Skeletal muscle satellite cell (primary cell): ENCODE data around the gene SP5.
A peak's percentile ranks its signal among the peaks of the same experiment; 100 is the strongest.
"Not testable (repeated sequence)": the region's sequence is repeated elsewhere in the genome, so short reads cannot be mapped to it uniquely, and the experiment has no call there.

Source experiments
- H3K27me3 ChIP-seq: 2 replicates; pipeline ENCODE4 v1.7.0; 2013; ENCODE audit warnings: low read length; ENCODE audit not compliant: control insufficient read depth, insufficient read depth
- H3K36me3 ChIP-seq: 2 replicates; pipeline ENCODE4 v1.7.0; 2013; ENCODE audit warnings: mild to moderate bottlenecking, control low read depth, low read length; ENCODE audit not compliant: insufficient read depth
- H3K4me1 ChIP-seq: 2 replicates; pipeline ENCODE4 v1.7.0; 2013; ENCODE audit warnings: low read length; ENCODE audit not compliant: control insufficient read depth, insufficient read depth
- H3K4me2 ChIP-seq: 2 replicates; pipeline ENCODE4 v1.7.0; 2013; ENCODE audit warnings: mild to moderate bottlenecking, low read length
- H3K4me3 ChIP-seq: 2 replicates; pipeline ENCODE4 v1.7.0; 2013; ENCODE audit warnings: low read length
- H3K9ac ChIP-seq: 2 replicates; pipeline ENCODE4 v1.7.0; 2013; ENCODE audit warnings: mild to moderate bottlenecking, low read depth, low read length, moderate library complexity
- H3K9me3 ChIP-seq: replicated peaks from 2 replicates; pipeline ENCODE4 v1.7.0; 2013; ENCODE audit warnings: mild to moderate bottlenecking, control low read depth, low read length

SP5 gene

DNA sequence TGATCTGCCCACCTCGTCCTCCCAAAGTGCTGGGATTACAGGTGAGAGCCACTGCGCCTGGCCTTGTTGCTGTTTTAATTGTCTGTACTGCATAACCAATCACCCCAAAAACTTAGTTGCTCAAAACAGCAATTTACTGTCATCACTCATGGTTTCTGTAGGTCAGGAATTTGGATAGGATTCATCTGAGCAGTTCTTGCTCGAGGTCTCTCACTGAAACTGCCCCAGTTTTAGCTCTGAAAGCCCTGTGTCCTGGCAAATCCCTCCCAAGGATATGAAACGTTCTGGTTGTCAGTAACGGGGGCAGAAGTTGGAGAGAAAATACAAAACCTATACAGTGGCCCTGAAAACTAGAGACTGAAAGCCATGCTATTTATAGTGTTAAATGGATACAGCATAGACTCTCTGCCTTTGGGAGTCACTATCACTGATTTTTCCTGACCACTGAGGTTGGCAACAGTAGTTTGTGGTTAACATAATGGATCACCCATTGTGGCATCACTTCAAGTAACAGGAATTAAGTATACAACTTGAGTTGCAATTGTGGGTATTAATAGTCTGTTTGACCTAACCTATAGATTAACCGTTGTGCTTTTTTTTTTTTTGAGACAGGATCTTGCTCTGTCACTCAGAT lies 27.9 kb downstream of the SP5 start:
- H3K9me3 ChIP-seq: no peaks in the 10 kb centered on the region

DNA sequence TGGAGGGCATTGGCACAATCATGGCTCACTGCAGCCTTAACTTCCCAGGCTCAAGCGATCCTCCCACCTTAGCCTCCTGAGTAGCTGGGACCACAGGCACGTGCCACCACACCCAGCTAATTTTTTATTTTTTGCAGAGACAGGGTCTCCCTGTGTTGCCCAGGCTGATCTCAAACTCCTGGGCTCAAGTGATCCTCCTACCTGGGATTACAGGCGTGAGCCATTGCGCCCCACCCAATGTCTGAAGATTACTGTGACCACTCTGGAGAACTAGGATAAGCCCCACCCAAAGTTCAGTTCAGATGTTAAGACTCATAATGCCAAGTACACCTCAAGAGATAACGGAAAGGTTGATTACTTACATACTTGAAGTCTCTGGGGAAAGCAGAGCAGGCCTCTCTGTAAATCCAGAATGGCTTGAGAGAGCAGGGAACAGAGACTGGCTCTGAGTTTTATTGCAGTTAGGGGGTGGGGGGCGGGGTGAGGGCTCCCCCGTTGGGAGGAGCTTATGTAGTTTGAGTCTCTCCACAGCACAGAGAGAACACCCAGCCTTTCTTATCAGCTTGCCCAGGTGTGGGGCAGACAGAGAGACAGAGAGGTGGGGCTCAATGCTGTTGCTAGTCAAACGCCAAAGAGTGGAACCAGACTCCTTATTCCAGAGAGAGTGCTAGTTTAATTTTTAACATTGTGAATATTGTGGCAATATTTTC lies 28.5 kb downstream of the SP5 start:
- H3K36me3 ChIP-seq: no peaks in the 10 kb centered on the region
- H3K9me3 ChIP-seq: no peaks in the 10 kb centered on the region
- H3K4me1 ChIP-seq: peaks cover 15% of the 10 kb centered on the region
- no peak overlapping the region for H3K4me2 ChIP-seq
- H3K9ac ChIP-seq: no peak overlapping the region
- H3K4me3 ChIP-seq: no peak overlapping the region
- no peaks in the 10 kb centered on the region for H3K27me3 ChIP-seq

More for the DNA sequence above, 27.9 kb downstream of the SP5 start:
- no peak overlapping the region for H3K4me2 ChIP-seq
- no peak overlapping the region for H3K4me3 ChIP-seq
- H3K36me3 ChIP-seq: no peaks in the 10 kb centered on the region
- no peak overlapping the region for H3K9ac ChIP-seq
- H3K27me3 ChIP-seq: no peaks in the 10 kb centered on the region
- H3K4me1 ChIP-seq: peaks cover 22% of the 10 kb centered on the region

DNA sequence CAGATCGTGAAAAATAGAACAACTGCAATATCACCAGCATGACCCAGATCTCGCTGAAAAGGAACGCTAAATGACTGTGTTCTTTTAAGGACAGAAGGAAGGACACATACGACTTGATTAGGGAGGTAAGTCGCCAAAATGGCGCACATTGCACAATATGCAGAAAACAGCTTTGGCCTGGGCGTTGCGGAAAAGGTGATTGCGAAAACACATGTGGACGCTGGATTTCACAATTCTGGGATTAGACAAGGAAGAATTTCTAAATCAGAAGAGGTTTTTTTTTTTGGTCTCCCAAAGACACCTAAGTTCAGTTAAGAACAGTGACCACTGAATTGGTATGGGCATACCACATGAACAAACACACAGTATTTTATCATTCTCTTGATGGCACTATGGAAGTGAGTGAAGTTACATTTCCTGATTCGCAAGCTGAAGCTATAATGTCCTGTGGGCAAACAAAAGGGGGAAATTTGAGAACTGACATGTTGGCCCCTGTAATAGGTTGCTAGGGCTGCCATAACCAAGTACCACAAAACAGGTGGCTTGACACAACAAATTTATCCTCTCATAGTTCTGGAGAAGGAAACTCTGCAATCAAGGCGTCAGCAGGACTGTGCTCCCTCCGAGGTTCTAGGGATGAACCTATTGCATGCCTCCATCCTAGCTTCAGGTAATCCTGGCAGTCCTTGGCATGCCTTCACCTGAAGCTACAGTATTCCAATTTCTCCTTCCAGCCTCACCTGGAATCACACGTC lies 29.3 kb downstream of the SP5 start:
- Histone ChIP-seq H3K9ac (no peak overlapping the region), H3K27me3 (no peaks in the 10 kb centered on the region), H3K9me3 (no peaks in the 10 kb centered on the region), H3K36me3 (no peaks in the 10 kb centered on the region), H3K4me2 (no peak overlapping the region), H3K4me1 (peaks cover 10% of the 10 kb centered on the region), H3K4me3 (no peak overlapping the region)

DNA sequence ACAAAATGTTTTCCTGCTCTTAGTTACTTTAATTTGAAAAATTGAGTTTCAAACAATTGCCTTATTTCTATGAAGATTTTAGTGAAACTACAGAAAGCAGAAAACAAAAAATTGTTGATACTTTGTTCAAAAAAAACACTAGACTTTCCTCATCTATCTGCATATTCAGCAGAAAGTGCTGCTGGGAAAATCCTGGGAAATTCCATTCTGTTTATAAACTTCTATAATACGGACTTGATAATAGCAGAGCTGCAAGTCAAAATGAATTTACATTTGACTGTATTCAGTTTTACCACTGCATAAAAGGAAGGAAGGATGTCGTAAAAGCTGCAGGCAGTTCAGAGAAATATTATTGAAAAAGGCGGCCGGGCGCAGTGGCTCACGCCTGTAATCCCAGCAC lies 30.2 kb downstream of the SP5 start:
- peaks cover 4% of the 10 kb centered on the region for H3K27me3 ChIP-seq
- no peak overlapping the region for H3K9ac ChIP-seq
- no peaks in the 10 kb centered on the region for H3K9me3 ChIP-seq
- H3K4me1 ChIP-seq: peaks cover 5% of the 10 kb centered on the region
- no peak overlapping the region for H3K4me3 ChIP-seq
- no peak overlapping the region for H3K4me2 ChIP-seq
- H3K36me3 ChIP-seq: no peaks in the 10 kb centered on the region

DNA sequence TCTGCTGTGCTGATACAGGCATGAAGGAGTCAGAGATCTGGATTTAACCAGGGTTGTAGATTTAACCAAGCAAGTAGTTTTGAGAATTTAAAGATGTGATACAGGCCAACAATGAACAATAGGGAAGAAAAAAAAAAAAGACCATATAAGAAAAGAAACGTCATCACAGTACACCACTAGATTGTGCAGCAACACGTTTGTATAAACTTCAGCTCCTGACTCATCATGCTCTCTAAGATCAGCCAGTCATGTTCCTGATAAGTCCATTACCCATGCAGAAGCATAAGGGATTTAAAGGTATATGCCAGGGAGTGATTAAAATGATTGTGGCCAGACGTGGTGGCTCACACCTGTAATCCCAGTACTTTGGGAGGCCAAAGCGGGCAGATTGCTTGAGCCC lies 32.8 kb downstream of the SP5 start:
- H3K4me3 ChIP-seq: no peak overlapping the region
- peak overlapping the region; percentile 49 for H3K9ac ChIP-seq
- H3K4me2 ChIP-seq: peak overlapping the region; percentile 54
- H3K9me3 ChIP-seq: no peaks in the 10 kb centered on the region
- H3K36me3 ChIP-seq: no peaks in the 10 kb centered on the region
- H3K27me3 ChIP-seq: peaks cover 5% of the 10 kb centered on the region
- H3K4me1 ChIP-seq: peaks cover 5% of the 10 kb centered on the region

DNA sequence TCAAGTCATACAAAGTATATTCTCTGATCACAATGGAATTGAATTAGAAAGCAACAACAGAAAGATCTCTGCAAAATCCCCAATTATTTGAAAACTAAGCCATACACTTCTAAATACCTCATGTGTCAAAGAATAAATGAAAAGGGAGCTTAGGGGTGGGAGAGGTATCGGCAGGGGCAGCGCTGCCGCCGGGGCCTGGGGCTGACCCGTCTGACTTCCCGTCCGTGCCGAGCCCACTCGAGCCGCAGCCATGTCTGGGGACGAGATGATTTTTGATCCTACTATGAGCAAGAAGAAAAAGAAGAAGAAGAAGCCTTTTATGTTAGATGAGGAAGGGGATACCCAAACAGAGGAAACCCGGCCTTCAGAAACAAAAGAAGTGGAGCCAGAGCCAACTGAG lies 36.4 kb downstream of the SP5 start:
- H3K27me3 ChIP-seq, H3K4me1 ChIP-seq, H3K9me3 ChIP-seq, H3K4me2 ChIP-seq, H3K4me3 ChIP-seq, H3K36me3 ChIP-seq, H3K9ac ChIP-seq: not testable (repeated sequence)

DNA sequence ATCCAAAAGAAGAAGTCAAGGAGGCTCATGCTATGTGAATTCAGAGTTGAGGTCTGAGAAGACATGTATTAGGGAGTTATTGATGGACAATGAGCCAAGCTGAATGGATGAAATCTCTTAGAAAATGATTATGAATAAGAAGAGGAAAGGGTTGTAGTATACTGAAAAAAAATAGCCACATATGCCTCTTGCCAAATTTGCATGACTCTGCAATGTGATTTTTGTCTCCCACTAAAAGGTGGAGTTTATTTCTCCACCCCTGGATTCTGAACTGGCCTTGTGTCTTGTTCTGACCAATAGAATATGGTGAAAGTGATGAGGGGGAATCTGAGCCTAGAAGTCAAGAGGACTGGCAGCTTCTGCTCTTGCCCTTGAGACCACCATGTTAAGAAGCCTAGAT lies 46.4 kb downstream of the SP5 start:
- Histone ChIP-seq H3K4me1 (no peaks in the 10 kb centered on the region), H3K4me3 (no peak overlapping the region), H3K9ac (no peak overlapping the region), H3K9me3 (no peaks in the 10 kb centered on the region), H3K27me3 (no peaks in the 10 kb centered on the region), H3K4me2 (no peak overlapping the region), H3K36me3 (no peaks in the 10 kb centered on the region)

DNA sequence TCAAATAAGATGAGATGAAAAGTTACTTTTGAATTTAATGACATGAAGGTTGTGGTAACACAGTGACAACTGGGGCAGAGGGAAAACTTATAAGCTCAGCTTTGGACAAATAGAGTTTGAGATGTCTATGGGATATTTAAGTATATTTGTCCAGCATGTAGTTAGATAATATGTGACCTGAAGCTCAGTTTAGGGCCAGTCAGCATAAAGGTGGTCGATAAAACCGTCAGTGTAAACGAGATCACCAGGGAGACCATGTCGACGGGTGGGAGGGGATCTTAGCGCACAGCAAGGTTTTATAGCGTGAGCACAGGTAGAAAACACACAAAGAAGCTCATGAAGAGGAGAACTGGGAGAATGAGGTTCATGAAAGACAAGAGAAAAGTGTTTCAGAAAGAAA lies 47.6 kb downstream of the SP5 start:
- no peak overlapping the region for H3K9ac ChIP-seq
- H3K4me3 ChIP-seq: no peak overlapping the region
- no peaks in the 10 kb centered on the region for H3K4me1 ChIP-seq
- H3K36me3 ChIP-seq: no peaks in the 10 kb centered on the region
- H3K9me3 ChIP-seq: no peaks in the 10 kb centered on the region
- H3K4me2 ChIP-seq: no peak overlapping the region
- H3K27me3 ChIP-seq: no peaks in the 10 kb centered on the region

DNA sequence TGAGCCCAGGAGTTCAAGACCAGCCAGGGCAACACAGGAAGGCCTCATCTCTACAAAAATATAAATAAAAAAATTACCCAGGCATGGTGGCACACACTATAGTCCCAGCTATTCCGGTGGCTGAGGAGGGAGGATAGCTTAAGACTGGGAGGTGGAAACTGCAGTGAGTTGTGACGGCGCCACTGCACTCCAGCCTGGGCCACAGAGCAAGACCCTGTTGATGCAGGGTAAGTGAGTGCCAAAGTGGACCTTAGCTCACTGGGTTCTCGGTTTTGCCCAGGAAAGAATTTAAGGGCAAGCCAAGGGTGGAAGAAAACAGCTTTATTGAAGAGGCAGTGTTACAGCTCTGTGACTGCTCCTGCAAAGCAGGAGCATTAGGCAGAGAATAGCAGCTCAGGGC lies 48.1 kb downstream of the SP5 start:
- no peaks in the 10 kb centered on the region for H3K4me1 ChIP-seq

DNA sequence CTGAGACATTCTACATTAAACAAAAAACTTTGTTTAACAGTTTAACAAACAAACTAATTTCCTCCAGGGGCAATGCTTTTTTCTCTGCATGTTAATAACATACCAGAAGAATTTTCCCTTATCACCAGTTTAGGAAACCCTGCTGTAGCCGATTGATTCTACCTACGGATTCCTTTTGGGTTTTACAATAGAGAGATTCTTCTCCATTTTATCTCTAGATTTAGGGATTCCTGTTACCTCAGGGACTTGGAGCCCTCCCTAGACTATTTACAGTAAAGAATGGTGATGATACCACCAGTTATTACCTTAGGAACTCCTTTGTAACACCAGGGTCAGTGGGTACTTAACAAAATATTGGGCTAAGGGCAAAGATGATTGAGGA lies 49.7 kb downstream of the SP5 start:
- no peaks in the 10 kb centered on the region for H3K27me3 ChIP-seq
- H3K4me2 ChIP-seq: no peak overlapping the region
- no peaks in the 10 kb centered on the region for H3K9me3 ChIP-seq
- no peak overlapping the region for H3K4me3 ChIP-seq
- no peaks in the 10 kb centered on the region for H3K36me3 ChIP-seq
- H3K9ac ChIP-seq: no peak overlapping the region
- H3K4me1 ChIP-seq: peaks cover under 1% of the 10 kb centered on the region

More for the DNA sequence above, 48.1 kb downstream of the SP5 start:
- no peaks in the 10 kb centered on the region for H3K9me3 ChIP-seq
- no peaks in the 10 kb centered on the region for H3K36me3 ChIP-seq
- H3K27me3 ChIP-seq: no peaks in the 10 kb centered on the region
- no peak overlapping the region for H3K4me2 ChIP-seq
- no peak overlapping the region for H3K4me3 ChIP-seq
- H3K9ac ChIP-seq: no peak overlapping the region

DNA sequence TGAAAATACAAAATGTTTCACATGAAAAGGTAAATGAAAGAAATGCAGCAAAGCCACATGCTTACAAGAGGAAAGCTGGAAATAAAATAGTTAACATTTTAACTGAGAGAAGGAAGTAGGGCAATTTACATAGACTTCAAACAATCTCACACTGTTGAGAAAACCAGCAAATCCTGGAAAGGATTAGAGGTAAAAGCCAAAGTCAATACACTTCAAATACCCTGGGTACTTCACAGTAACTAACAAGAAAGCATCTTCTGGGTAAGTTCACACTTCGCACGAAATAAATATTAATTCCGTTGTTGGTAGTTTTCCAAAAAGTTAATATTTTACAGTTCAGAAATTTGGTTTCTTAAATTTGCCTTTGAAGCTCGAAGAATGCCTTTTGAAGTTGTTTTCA lies 51.6 kb downstream of the SP5 start:
- peaks cover 11% of the 10 kb centered on the region for H3K27me3 ChIP-seq
- H3K9ac ChIP-seq: no peak overlapping the region
- no peaks in the 10 kb centered on the region for H3K9me3 ChIP-seq
- H3K4me1 ChIP-seq: peaks cover 7% of the 10 kb centered on the region
- H3K36me3 ChIP-seq: no peaks in the 10 kb centered on the region
- H3K4me3 ChIP-seq: no peak overlapping the region
- no peak overlapping the region for H3K4me2 ChIP-seq
